ENCODE measurements around the gene SEC14L3.
A peak's percentile ranks its signal among the peaks of the same experiment; 100 is the strongest.

SEC14L3 gene

DNA sequence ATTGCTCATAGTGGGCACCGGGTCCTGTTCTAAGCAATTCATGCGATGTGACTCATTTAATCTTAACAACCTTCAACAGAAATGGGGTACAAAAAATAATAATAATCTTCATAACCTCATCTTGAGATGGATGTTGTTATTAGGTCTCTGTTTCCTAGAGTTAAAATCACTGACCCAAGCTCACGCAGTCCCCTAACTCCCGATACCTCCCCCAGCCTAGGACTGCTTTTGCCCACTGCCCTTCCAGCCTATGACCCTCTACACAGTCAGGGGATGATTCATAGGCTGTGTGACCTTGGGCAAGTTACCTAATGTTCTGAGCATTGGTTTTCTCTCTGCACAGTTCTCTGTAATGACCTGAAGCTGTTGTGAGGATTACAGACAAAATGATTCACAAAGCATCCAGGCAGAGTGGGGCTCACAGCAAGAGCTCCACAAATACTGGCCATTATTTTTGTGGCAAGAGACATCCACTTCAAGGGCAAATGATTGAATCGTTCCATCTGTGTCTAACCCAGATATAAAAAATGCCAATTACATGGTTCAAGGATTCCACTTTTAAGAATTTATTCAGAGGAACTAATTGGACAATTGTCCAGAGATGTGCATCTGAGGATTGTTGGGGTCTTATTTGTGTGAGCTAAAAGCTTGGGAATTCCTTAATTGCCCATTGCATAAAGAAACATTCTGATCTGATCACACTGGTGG lies 26.2 kb downstream of the SEC14L3 start:
- DNase-seq (ENCODE audit: low read depth in 1 of 2, low spot score in 1 of 2), result no peak

DNA sequence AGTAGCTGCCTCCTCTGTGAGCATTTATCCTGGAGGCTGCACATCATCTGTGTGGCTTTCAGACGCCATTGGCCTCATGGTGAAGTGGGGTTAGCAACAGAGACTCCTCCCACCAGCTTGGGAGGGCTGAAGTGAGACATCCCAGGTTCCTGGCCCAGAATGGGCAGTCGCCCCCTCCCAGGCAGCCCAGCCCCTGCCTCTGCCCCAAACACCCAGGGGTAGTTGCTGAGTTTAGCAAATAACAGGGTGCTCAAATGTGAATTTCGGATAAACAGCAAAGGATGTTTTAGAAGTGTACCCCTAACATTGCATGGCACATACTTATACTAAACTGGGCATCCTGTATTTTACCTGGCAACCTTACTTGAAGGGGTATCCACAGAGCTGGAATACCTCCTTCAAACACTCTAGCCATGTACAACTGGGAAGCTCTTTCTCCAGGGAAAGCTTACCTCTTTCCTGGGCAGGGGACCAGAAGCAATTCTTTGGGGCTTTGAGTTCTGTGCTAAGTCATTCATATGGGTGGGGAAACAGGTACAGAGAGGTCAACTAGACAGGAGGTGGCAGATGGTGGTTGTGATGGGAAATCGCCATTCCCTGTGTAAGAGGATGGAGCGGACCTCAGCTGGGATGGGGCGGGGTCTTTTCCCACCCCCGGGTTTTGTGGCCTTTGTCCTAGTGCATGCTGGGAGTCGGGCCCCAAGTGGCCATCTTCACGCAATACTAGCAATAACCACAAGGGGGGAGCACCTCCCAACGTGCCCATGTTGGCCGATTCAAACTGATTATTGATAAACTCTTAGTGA lies 27.0 kb downstream of the SEC14L3 start:
- DNase-seq (ENCODE audit: low read depth in 1 of 2, low spot score in 1 of 2), result peak; percentile 19 to 45

DNA sequence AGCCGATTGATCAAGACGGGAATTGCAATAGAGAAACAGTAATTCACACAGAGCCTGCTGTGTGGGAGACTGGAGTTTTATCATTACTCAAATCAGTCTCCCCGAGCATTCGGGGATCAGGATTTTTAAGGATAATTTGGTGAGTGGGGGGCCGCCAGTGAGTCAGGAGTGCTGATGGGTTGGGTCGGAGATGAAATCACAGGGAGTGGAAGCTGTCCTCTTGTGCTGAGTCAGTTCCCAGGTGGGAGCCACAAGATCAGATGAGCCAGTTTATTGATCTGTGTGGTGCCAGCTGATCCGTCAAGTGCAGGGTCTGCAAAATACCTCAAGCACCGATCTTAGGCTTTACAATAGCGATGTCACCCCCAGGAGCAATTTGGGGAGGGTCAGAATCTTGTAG lies 30.7 kb downstream of the SEC14L3 start:
- no peak for DNase-seq (ENCODE audit: low read depth in 1 of 2, low spot score in 1 of 2)

GRCh38 chr22:30439836-30440235 lies 32.0 kb downstream of the SEC14L3 start:
- no peak for DNase-seq (ENCODE audit: low read depth in 1 of 2, low spot score in 1 of 2)

DNA sequence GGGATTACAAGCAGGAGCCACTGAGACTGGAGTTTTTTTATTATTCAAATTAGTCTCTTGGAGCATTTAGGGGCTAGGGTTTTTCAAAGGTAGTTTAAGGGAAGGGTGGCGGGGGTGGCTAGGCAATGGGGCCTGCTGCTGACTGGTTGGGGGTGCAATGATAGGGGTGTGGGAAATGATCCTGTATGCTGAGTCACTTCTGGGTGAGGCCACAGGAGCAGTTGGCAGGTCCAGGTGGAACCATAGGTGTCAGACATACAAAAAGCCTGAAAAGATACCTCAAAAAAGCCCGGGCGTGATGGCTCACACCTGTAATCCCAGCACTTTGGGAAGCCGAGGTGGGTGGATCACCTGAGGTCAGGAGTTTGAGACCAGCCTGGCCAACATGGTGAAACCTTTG lies 32.6 kb downstream of the SEC14L3 start:
- DNase-seq (ENCODE audit: low read depth in 1 of 2, low spot score in 1 of 2), result no peak

GRCh38 chr22:30438559-30438958 lies 33.3 kb downstream of the SEC14L3 start:
- DNase-seq (ENCODE audit: low read depth in 1 of 2, low spot score in 1 of 2), result no peak

DNA sequence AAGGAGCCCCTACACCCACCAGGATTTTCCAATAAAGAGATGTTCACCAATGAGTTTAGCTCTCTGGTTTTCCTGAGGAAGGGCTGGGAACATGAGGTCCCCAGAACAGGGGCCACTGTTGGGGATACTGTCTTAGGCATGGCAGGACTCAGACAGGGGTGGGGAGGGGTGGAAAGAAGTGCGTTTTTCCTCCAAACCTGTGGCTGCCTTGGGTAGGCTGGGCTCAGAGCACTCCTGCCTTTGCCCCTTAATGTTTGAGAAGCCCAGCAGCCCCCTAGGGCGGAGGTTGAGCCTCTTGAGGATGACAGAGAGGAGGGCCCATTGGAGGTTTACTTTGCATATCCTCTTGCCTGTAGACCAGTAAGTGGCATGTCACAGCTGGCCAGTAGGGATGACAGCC lies 35.6 kb downstream of the SEC14L3 start:
- DNase-seq (ENCODE audit: low read depth in 1 of 2, low spot score in 1 of 2), result no peak

DNA sequence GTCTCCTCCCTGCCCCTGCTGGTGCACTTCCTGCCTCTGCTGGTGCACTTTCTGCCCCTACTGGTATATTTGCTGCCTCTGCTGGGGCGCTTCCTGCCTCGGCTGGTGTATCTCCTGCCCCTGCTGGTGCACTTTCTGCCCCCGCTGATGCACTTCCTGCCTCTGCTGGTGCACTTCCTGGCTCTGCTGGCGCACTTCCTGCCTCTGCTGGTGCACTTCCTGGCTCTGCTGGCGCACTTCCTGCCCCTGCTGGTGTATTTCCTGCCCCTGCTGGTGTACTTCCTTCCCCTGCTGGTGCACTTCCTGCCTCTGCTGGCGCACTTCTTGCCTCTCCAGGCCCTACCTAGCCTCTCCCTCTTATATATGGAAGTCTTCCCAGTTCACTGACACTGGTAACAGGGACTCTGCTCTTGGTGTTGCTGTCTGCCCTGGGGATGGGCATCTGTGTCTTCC lies 36.1 kb downstream of the SEC14L3 start:
- DNase-seq (ENCODE audit: low read depth in 1 of 2, low spot score in 1 of 2), result peak; percentile 34 to 75

DNA sequence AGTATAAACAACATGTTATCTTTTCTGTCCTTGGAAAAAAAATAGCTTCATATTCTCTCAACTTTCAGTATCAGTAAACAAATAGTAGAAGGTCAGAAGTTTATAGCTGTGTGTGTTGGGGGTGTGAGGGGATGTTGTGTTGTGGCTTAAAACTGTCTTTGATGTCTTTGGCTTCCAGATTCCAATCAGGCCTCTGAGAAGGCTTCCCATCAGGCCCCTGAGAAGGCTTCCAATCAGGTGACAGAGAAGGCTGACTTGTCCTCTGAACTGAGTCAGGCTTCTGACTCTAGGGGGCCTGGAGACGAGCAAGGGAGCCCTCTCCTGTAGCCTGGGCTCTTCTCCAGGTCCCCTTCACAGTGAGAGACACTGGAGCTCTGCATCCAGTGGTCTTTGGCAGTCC lies 37.0 kb downstream of the SEC14L3 start:
- no peak for DNase-seq (ENCODE audit: low read depth in 1 of 2, low spot score in 1 of 2)

GRCh38 chr22:30433773-30434172 lies 38.0 kb downstream of the SEC14L3 start:
- DNase-seq (ENCODE audit: low read depth in 1 of 2, low spot score in 1 of 2), result no peak

- no peak for DNase-seq (ENCODE audit: low read depth in 1 of 2, low spot score in 1 of 2)
These were observed 38.6 kb downstream of the SEC14L3 start for GRCh38 chr22:30433227-30433626.

GRCh38 chr22:30432520-30432919 lies 39.3 kb downstream of the SEC14L3 start:
- DNase-seq (ENCODE audit: low read depth in 1 of 2, low spot score in 1 of 2), result no peak

- DNase-seq (ENCODE audit: low read depth in 1 of 2, low spot score in 1 of 2), result no peak
These were observed 39.7 kb downstream of the SEC14L3 start for GRCh38 chr22:30432096-30432495.

- no peak for DNase-seq (ENCODE audit: low read depth in 1 of 2, low spot score in 1 of 2)
These were observed 40.9 kb downstream of the SEC14L3 start for GRCh38 chr22:30430933-30431332.

- DNase-seq (ENCODE audit: low read depth in 1 of 2, low spot score in 1 of 2), result no peak
These were observed 41.9 kb downstream of the SEC14L3 start for GRCh38 chr22:30429887-30430286.

DNA sequence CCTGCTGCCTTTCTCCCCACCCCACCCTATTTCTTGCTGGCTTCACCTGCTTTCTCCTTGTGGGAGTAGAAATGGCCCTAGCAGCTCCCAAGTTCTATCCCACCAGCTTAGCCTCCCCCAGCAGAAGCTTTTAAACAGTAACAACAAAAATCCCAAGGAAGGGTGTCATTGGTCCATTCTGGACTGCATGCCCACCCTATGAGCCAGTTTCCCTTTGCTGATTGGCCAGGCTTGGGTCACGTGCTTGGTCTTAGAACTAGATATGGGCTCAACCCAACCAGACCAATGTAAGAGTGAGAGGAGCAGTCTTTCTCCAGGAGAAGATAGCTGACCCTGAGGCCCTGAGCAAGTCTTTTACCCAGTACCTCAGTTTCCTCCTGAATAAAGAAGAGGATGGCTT lies 43.9 kb downstream of the SEC14L3 start:
- no peak for DNase-seq (ENCODE audit: low read depth in 1 of 2, low spot score in 1 of 2)

GRCh38 chr22:30426388-30427353 lies 45.1 kb downstream of the SEC14L3 start:
- peak; percentile 71 to 86 for DNase-seq (ENCODE audit: low read depth in 1 of 2, low spot score in 1 of 2)

DNA sequence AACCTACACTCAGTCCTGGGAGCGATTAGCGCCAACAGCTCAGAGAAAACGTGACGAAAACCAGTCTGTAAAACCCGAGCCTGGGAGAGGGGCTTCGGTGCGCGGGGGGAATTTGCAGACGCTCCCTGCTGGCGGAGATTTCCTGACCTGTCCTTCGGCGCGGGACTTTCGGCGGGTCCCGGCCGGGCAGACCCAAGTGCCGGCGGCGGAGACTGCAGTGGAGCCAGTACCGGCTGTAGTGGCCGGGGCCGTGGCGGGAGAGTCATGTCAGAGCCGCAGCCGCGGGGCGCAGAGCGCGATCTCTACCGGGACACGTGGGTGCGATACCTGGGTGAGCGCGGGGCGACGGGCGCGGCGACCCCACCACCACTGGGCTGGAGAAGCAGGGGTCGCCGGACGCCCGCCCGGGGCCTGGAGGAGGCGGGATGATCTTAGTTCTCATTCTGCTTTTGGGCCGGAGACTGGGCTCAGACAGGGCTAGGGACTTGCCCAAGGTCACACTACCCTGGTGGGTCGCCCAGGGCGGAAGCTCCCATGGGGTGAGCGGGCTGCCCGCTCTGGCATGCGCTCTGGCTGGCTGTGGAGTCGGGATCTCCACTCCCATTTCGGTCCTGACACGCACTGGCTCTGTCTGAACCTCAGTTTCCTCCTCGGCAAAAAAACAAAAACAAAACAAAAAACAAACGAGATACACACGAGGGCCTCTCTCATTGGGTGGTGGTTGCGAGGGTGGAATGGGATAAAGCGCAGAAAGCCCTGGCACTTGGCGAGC lies 46.0 kb downstream of the SEC14L3 start, which contains the start of gene MTFP1:
Gene MTFP1 (plus strand): TSS at position 153 of the 772 bp plus-strand sequence. CDS start 112 bp downstream, at position 265.
- peak; percentile 30 to 37 for DNase-seq (ENCODE audit: low read depth in 1 of 2, low spot score in 1 of 2)

DNA sequence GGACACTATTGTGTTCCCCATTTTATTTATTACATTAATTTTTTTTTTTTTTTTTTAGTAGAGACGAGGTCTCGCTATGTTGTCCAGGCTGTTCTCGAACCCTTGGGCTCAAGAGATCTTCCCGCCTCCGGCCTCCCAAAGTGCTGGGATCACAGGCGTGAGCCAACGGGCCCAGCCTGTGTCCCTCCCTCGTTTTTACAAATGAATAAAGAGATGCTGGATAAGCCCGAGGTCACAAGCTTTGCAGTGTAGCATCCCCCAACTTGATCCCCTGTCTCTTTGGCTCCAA lies 46.5 kb downstream of the SEC14L3 start:
- DNase-seq (ENCODE audit: low read depth in 1 of 2, low spot score in 1 of 2), result no peak

GRCh38 chr22:30424534-30425326 lies 47.1 kb downstream of the SEC14L3 start:
- no peak for DNase-seq (ENCODE audit: low read depth in 1 of 2, low spot score in 1 of 2)
